ENCODE data around the gene LTB4R.

Gene LTB4R

GRCh38 chr14:24285351-24285750 lies 26.0 kb upstream of the LTB4R start:
- H3K4me3 ChIP-seq (ENCODE audit: low read depth, low read length), result no peak overlapping the region
- TF ChIP-seq CTCF (IDR thresholded peaks at IDR 0.05; ENCODE audit: low read depth, low read length), result no peak

GRCh38 chr14:24286996-24287395 lies 24.3 kb upstream of the LTB4R start:
- H3K4me3 ChIP-seq (ENCODE audit: low read depth, low read length), result no peak overlapping the region

GRCh38 chr14:24289649-24290280 lies 21.5 kb upstream of the LTB4R start:
- TF ChIP-seq CTCF (IDR thresholded peaks at IDR 0.05; ENCODE audit: low read depth, low read length), result no peak
- no peak overlapping the region for H3K4me3 ChIP-seq (ENCODE audit: low read depth, low read length)

More at GRCh38 chr14:24286996-24287395, 24.3 kb upstream of the LTB4R start:
- TF ChIP-seq CTCF (IDR thresholded peaks at IDR 0.05; ENCODE audit: low read depth, low read length), result no peak

- no peak overlapping the region for H3K4me3 ChIP-seq (ENCODE audit: low read depth, low read length)
- no peak for TF ChIP-seq CTCF (IDR thresholded peaks at IDR 0.05; ENCODE audit: low read depth, low read length)
Measured at GRCh38 chr14:24290746-24291145, 20.6 kb upstream of the LTB4R start.

GRCh38 chr14:24291446-24292117 lies 19.7 kb upstream of the LTB4R start:
- no peak overlapping the region for H3K4me3 ChIP-seq (ENCODE audit: low read depth, low read length)
- no peak for TF ChIP-seq CTCF (IDR thresholded peaks at IDR 0.05; ENCODE audit: low read depth, low read length)

- TF ChIP-seq CTCF (IDR thresholded peaks at IDR 0.05; ENCODE audit: low read depth, low read length), result no peak
- H3K4me3 ChIP-seq (ENCODE audit: low read depth, low read length), result no peak overlapping the region
Measured at GRCh38 chr14:24292118-24292807, 19.0 kb upstream of the LTB4R start.

GRCh38 chr14:24293525-24293924 lies 17.8 kb upstream of the LTB4R start:
- no peak overlapping the region for H3K4me3 ChIP-seq (ENCODE audit: low read depth, low read length)
- TF ChIP-seq CTCF (IDR thresholded peaks at IDR 0.05; ENCODE audit: low read depth, low read length), result no peak

Measured in WI38 (cell line).